Retina (tissue), 1 donor: ENCODE measurements around the gene ESRRG.
"Not testable (repeated sequence)": the region's sequence is repeated elsewhere in the genome, so short reads cannot be mapped to it uniquely, and the experiment has no call there.

Source experiments
- DNase-seq: peaks from one replicate; pipeline ENCODE4 v3.0.0-alpha.2; 2016

ESRRG gene

DNA sequence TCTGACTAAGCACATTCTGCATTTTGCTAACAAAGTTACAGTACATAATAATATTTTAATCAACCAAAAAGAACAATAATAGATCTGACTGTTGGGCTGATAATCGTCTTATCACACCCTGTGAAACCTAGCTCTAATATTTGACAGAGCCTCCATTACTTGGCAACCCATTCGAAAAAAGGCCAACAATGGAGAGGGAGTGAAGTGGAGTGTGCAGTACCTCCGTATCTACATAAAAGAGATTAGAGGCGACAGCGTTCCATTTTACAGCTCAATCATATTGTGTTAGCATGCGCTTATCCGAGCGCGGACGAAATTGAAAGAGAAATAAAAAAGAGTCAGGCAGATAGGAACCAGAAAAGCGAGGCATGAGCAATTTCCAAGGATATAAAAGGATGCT, 162.7 kb downstream of the ESRRG start:
- DNase-seq, result peak; percentile 47

- DNase-seq, result no peak
Measured at GRCh38 chr1:216559359-216559758, 163.9 kb downstream of the ESRRG start.

- no peak for DNase-seq
Measured at GRCh38 chr1:216555653-216556052, 167.6 kb downstream of the ESRRG start.

DNA sequence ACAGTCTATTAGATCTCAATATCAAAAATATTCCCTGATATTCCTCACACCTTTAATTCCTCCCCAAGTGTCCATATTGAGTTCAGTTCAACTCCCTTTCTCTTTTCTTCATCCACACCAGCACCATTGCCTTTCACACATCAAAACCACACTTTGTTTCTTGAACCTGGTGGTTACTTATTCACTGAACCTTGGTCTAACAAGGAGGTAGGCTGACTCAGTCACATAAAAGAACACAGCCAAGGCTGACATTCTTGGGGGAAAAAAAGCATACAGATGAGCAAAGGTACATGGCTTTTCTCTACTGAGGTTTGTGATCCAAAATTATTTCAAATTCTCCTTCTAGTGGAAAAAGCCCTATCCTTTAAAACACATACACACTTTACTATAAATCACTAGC, 168.3 kb downstream of the ESRRG start:
- DNase-seq, result no peak

DNA sequence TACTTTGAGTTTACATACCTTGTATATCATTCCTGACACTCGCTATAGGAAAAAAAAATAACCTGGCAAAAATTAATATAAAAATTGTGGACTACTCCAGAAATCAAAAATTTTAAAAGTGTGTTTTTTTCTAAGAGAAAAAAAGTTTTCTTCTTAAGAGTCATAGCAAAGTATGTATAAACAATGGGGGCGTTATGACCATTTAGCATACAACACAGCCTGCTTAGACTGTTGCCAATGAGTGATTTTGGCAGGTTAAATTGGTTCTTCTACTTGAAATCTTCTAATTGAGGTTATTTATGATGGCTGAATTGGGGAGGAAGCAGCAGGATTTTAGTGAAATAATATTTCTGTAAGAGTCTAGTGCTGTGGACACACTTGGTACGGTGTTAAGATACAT, 169.5 kb downstream of the ESRRG start:
- no peak for DNase-seq

- DNase-seq, result no peak
Measured at GRCh38 chr1:216553040-216553439, 170.2 kb downstream of the ESRRG start.

GRCh38 chr1:216549796-216550195, 173.4 kb downstream of the ESRRG start:
- no peak for DNase-seq

- DNase-seq, result no peak
Measured at GRCh38 chr1:216542741-216543140, 180.5 kb downstream of the ESRRG start.

- no peak for DNase-seq
Measured at GRCh38 chr1:216542263-216542662, 181.0 kb downstream of the ESRRG start.

- no peak for DNase-seq
Measured at GRCh38 chr1:216535751-216536150, 187.5 kb downstream of the ESRRG start.

DNA sequence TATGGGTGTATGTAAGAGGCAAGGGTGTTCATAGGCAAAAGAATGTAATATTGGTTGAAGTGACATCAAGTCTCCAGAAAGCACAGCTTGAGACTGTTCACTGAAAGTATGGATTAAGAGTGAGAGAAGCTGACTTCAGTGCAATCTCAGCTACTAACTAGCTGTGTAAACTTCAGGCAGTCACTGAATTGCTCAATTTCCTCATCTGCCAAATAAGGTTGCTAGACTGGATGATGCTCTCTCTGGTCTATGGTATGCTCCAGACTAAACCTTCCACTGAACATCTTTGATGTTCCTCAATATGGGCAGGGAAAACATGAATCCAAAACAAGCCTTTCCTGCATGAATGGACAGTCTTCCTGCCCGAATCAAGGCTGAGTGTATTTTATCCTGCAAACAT, 188.2 kb downstream of the ESRRG start:
- no peak for DNase-seq

GRCh38 chr1:216533776-216534175, 189.5 kb downstream of the ESRRG start:
- no peak for DNase-seq

- DNase-seq, result peak; percentile 51
Measured at GRCh38 chr1:216532251-216532798, 190.9 kb downstream of the ESRRG start.

DNA sequence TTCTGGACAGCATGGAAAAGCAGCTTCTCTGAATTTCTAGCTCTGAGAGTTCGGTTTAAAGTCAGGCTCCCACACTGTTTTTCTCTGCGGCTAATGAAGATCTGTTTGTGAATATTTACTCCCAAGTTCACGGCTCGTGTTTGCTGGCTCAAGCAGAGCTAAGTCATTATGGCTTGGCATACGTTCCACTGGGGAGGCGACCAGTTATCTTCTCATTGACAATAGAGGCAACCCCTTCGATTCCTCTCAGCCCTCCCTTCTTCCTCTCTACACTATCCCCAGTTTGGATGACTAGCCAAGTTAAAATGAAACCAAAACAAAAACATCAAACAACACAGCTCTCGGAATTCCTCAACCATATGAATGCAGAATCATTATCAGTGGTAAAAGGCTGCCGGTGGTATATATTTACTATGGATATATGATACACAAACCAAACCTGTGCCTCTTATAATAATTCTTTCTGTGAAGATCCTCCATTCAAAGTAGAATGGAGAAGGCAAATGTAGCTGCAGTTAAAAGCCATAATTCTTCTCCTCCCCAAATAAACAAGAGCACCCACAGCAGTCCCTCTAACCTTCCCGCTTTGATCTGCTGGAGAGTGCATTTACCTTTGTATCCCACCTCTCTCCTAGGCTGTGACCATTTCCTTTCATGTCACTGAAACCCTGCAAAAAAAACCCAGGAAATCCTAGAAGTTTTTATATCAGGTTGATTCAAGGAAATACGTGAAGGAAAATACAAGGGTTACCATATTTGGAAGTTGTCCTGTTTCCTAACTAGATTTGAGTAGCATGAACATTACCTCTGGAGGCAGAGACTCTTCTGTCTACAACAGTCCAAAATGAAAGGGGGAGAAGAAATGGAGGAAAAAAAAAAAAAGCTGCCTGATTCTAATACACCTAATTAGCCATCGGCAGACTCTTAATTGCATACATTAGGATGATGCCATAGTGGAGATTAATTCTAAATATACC, 191.7 kb downstream of the ESRRG start:
- no peak for DNase-seq

- DNase-seq, result not testable (repeated sequence)
Measured at GRCh38 chr1:216529851-216530250, 193.4 kb downstream of the ESRRG start.

DNA sequence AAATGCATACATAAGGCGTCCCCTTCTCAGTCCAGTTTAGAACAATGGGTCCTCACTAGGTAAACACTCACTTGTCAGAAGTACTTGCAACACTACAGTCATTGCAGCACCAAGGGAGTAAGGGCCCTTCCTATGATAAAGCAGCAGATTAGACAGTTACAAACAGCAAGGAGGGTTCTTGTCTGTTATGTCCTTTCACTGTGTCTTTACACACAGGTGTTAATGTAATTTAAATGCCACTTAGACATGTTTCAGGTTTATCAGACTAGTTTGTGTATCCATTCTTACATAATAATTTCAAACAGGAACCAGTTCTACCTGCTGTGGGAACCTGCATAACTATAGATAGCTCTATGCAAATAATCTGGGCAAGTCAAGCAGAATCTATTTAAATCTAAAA, 194.4 kb downstream of the ESRRG start:
- DNase-seq, result no peak

DNA sequence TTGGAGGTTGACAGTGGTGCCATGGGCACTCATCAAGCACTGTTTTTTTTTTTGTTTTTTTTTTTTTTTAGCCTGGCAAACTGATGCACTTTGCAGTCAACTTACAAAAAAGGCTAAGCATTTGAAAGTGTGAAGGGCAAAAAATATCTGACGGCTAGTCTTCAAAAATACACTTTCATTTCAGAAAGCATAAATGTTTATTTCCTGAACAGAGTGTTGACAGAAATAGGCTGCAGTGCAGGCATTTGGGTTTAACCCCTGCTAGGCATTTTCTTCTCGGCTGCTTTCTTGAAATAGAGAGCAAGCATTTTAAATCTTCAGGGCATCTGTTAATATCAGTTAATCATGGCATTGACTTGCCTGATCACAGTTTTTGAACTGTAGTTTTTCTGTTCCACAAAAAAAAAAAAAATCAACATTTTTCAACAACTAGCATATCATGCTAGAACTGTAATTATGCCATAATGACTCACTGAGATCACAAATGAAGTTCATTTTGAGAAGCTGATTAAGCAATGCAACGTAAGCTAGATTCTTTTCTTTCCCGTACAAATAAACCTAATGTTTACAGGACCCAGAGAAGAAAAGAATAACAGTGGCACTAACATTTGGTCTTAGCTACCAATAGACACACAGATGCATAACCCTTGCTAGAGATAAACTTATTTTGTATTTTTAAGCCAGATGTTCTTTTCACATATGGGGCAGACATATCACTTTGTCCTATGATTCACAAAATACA, 199.6 kb downstream of the ESRRG start:
- no peak for DNase-seq

DNA sequence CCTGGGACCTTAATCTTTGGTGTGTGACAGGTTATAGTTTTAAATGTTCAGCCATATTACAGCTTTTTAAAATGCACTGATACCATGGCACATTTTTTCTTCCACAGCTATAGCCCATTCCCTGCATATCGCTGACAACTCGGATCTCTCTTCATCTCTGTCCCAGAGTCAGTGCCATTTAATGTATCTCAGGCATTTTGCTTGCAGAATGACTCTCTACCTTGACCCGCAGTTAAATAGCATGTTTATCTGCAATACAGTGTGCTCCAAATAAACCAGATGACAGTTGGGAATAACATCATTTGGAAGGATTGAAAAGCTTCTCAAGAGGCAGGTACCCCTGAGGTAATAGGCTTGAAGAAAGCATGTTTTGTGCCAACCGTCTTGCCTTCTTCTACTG, 200.2 kb downstream of the ESRRG start:
- no peak for DNase-seq

- no peak for DNase-seq
Measured at GRCh38 chr1:216521477-216521876, 201.8 kb downstream of the ESRRG start.

DNA sequence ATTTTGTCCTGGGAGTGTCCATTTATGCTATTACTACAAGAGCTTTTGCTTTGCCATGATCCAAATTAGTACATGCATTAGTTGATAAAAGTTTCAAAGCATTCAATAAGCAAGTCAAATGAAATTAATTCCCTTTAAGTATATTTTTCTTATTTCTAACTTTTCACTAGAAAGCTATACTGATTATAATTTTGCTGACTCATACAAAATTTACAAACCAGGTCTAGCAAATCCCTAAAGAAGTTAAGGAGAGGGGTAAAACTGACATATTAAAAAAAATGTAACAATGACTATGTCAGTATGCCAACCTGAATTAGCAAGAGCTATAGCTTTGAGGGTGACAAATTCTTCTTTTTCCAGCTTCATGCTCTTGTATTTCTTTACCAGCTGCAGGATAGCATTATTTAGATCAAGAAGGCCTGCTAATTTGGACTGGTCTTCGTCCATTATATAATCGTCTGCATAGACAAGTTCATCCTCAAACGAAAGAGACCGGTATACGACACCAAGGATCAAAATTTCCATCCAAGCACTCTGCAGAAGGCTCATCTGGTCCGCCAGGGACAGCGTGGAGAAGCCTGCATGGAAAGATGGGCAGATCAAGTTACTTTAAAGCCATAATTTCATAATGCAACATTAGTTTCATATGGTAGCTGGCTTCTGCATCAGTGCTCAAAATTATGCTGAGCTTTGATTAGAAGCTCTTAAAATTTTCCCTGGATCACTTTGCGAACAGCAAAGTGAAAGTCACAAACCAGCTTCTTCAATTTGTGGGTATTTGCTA, 204.2 kb downstream of the ESRRG start:
- DNase-seq, result no peak

DNA sequence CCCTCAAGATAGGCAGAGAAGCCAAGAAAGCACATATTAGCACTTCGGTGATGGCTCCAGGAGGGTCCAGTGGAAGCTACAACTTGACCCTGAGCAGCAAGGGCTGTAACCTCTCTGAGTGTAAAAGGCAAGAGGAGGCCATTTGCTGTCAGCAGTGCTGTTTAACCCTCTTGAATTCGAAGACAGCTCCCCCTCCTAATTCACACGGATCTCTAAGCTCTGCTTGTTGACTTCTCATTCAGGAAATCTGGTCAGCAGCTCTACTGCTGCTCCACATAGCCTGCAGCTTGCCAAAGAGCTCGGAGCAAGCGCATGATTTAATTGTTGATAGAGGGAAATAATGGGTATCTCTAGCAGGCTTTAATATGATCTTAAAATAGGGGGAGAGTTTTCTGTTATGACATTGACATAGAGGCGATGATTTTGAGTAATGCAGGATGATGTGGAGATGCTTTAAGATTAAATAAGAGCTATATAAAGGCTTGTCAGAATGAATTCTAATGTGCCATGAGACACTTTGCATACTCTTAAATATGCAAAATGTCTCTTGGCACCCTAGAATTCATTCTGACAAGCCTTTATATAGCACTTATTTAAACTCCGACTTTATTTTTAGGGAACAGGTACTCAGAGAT, 220.6 kb downstream of the ESRRG start:
- peak; percentile 16 for DNase-seq

- no peak for DNase-seq
Measured at GRCh38 chr1:216500273-216500967, 222.8 kb downstream of the ESRRG start.
